Chondrocyte (in vitro differentiated cells): Measurements from ENCODE around the gene OR2S2. TPM values are rescaled to one million over a fixed set of nuclear protein-coding genes. Genes with fewer than 3 reads are reported as not detected.
A peak's percentile ranks its signal among the peaks of the same experiment; 100 is the strongest.

ENCODE experiments used
- DNase-seq: peaks from one replicate; pipeline ENCODE4 v3.0.0; 2021; ENCODE audit warnings: mixed read lengths, low spot score
- H3K27ac Mint-ChIP-seq: one replicate; pipeline ENCODE4 v1.8.0; 2021; ENCODE audit warnings: mild to moderate bottlenecking, moderate library complexity, mixed read lengths; ENCODE audit not compliant: unreplicated experiment
- H3K27me3 Mint-ChIP-seq: 2 replicates; pipeline ENCODE4 v1.8.0; 2021; ENCODE audit warnings: low read depth, mixed read lengths
- H3K36me3 Mint-ChIP-seq: 2 replicates; pipeline ENCODE4 v1.8.0; 2021; ENCODE audit warnings: low read depth, mixed read lengths
- H3K4me1 Mint-ChIP-seq: 2 replicates; pipeline ENCODE4 v1.8.0; 2021; ENCODE audit warnings: low read depth, mild to moderate bottlenecking, mixed read lengths
- H3K4me3 Mint-ChIP-seq: one replicate; pipeline ENCODE4 v1.8.0; 2021; ENCODE audit warnings: mild to moderate bottlenecking, moderate library complexity, mixed read lengths; ENCODE audit not compliant: unreplicated experiment
- H3K9me3 Mint-ChIP-seq: 2 replicates; pipeline ENCODE4 v1.8.0; 2021; ENCODE audit warnings: low read depth, mixed read lengths
- total RNA-seq: library from RNA; stranded (reverse); gene quantifications from 3 replicates; pipeline ENCODE4 v1.2.1, GENCODE V29; 2021
- TF ChIP-seq, protein P1 (sequence below): fragments of 200-600 bp; sonication (generic); IDR thresholded peaks from 2 replicates; pipeline ENCODE4 v1.5.0; 2021; ENCODE audit warnings: antibody characterized with exemption, mild to moderate bottlenecking, moderate library complexity

The OR2S2 gene
- total RNA-seq, 1 donor from 2014 or later: not detected

- no peak for DNase-seq
- Mint-ChIP-seq H3K27me3 (no peaks in the 10 kb centered on the region), H3K9me3 (no peaks in the 10 kb centered on the region), H3K36me3 (no peaks in the 10 kb centered on the region), H3K27ac (no peak overlapping the region), H3K4me1 (peaks cover 57% of the 10 kb centered on the region), H3K4me3 (no peak overlapping the region)
- TF ChIP-seq, protein P1, sequence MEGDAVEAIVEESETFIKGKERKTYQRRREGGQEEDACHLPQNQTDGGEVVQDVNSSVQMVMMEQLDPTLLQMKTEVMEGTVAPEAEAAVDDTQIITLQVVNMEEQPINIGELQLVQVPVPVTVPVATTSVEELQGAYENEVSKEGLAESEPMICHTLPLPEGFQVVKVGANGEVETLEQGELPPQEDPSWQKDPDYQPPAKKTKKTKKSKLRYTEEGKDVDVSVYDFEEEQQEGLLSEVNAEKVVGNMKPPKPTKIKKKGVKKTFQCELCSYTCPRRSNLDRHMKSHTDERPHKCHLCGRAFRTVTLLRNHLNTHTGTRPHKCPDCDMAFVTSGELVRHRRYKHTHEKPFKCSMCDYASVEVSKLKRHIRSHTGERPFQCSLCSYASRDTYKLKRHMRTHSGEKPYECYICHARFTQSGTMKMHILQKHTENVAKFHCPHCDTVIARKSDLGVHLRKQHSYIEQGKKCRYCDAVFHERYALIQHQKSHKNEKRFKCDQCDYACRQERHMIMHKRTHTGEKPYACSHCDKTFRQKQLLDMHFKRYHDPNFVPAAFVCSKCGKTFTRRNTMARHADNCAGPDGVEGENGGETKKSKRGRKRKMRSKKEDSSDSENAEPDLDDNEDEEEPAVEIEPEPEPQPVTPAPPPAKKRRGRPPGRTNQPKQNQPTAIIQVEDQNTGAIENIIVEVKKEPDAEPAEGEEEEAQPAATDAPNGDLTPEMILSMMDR: no peak
These were observed 46.3 kb downstream of the OR2S2 start for GRCh38 chr9:35911690-35912089.

DNA sequence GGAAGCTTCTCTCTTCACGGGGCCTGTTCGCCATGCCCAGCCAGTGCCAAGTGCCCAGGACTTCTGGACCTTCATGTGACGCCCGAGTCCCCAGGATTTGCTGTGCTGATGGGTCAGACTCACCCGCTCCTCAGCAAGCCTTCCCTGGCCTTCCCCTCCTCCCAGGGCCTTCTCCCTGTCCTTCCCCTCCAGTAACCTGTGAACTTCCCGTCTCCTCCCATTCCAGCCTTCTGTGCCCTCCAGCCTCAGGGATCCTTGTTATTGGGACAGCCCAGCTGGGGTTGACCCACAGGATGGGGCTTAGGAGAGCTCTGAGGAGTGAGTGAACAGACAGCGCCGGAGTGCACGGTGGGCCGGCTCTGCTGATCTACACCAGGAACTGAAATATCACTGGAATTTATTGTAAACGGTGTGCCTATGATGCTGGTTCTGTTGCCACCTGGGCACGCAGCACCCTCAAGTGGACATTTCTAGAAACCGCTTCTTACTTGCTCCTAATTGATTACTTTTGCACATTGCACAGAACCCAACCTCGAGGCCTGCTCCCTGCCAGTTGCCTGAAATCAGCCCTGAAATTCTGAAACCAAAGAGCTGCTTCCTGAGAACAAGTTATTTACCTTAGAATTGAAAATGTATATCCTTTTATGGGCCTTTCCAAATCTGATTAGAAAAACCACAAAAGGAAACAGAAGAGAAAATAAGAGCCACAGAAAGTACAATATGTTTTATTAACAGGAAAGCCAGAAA is 47.2 kb downstream of the OR2S2 start:
- TF ChIP-seq, protein P1: peak; percentile 84
- H3K27ac Mint-ChIP-seq: peak overlapping the region; percentile 91
- no peak overlapping the region for H3K4me3 Mint-ChIP-seq
- H3K27me3 Mint-ChIP-seq: no peaks in the 10 kb centered on the region
- no peaks in the 10 kb centered on the region for H3K36me3 Mint-ChIP-seq
- no peak for DNase-seq
- no peaks in the 10 kb centered on the region for H3K9me3 Mint-ChIP-seq
- H3K4me1 Mint-ChIP-seq: peaks cover 63% of the 10 kb centered on the region

GRCh38 chr9:35909687-35910612 is 48.0 kb downstream of the OR2S2 start:
- no peak overlapping the region for H3K4me3 Mint-ChIP-seq
- TF ChIP-seq, protein P1: no peak
- H3K27ac Mint-ChIP-seq: peak overlapping the region; percentile 97

DNA sequence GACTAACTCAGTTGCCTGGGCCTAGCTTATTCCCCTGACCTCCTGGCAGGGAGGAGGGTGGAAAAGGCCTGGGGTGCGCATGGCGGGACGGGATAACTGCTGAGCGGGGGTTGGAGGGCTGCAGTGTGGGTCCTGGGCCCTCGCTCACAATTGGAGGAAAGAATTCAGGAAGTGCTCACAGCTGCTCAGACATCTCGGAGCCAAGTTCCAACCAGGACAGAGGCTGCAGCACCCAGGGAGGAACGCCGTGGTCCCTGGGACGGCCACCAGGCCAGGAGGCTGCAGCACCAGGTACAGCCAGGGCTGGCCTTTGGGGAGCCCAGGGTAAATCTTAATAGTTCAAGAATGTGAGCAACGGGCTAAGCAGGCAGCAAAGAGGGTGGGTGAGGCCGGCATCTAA is 48.7 kb downstream of the OR2S2 start, which contains the start of gene SPAAR:
Gene SPAAR (plus strand): TSS at position 217 of the 400 bp plus-strand sequence. CDS start 974 bp downstream, outside the sequence.
- peaks cover 75% of the 10 kb centered on the region for H3K4me1 Mint-ChIP-seq
- TF ChIP-seq, protein P1: no peak
- peak within 1 kb of the TSS; percentile 97 for H3K27ac Mint-ChIP-seq

More at GRCh38 chr9:35909687-35910612, 48.0 kb downstream of the OR2S2 start:
- no peaks in the 10 kb centered on the region for H3K9me3 Mint-ChIP-seq
- no peak for DNase-seq
- no peaks in the 10 kb centered on the region for H3K36me3 Mint-ChIP-seq
- peaks cover 68% of the 10 kb centered on the region for H3K4me1 Mint-ChIP-seq
- H3K27me3 Mint-ChIP-seq: no peaks in the 10 kb centered on the region

DNA sequence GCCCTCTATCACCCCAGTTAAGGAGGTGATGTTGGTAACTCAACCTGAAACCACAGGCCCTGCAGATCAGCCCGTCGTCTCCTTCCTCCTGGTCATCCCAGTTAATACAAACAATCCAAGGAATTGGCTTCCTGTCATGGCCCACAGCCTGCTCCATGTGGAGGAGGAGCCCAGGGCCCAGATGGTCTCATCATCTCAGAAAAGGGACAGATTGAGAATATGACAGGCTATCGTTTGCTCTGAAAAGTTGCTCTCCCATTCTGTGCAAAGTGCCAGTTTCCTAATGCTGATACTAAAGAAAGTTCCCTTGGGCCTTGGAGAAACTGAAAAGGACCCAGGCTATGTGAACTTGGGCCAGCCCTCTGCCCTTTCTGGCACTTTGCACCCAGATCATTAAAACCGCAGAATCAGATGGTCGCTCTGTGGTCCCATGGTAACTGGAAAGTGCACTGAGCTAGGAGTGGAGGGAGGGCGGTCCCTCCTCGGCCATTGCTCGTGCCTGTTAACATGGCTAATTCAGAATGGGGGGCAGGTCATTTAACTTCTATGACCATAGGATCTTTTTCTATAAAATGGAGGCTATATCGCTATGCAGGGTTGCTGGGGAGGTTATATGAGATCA is 49.3 kb downstream of the OR2S2 start:
- Mint-ChIP-seq H3K27ac (peak overlapping the region; percentile 97), H3K4me3 (peak overlapping the region; percentile 60), H3K9me3 (no peaks in the 10 kb centered on the region), H3K27me3 (no peaks in the 10 kb centered on the region), H3K36me3 (no peaks in the 10 kb centered on the region), H3K4me1 (peaks cover 81% of the 10 kb centered on the region)
- TF ChIP-seq, protein P1: no peak
- no peak for DNase-seq

More for the DNA sequence above, 48.7 kb downstream of the OR2S2 start, which contains the start of gene SPAAR:
- H3K36me3 Mint-ChIP-seq: no peaks in the 10 kb centered on the region
- H3K9me3 Mint-ChIP-seq: no peaks in the 10 kb centered on the region
- DNase-seq: no peak
- H3K27me3 Mint-ChIP-seq: no peaks in the 10 kb centered on the region
- peak within 1 kb of the TSS; percentile 60 for H3K4me3 Mint-ChIP-seq
